Peyer's patch (tissue), 4 donors: ENCODE data around the gene HES7. TPM values are rescaled to one million over a fixed set of nuclear protein-coding genes. Genes with fewer than 3 reads are reported as not detected.

ENCODE experiments used
- DNase-seq, 3 donors: peaks; one replicate each; pipeline ENCODE4 v3.0.0-alpha.2; 2017 to 2019
- H3K27ac ChIP-seq, 4 donors: fragments of 200-600 bp; sonication (generic); one replicate each; pipeline ENCODE4 v1.5.1; 2016 to 2019
- H3K27me3 ChIP-seq, 2 donors: fragments of 200-600 bp; sonication (generic); one replicate each; pipeline ENCODE4 v1.5.1; 2019
- H3K36me3 ChIP-seq, 3 donors: fragments of 200-600 bp; sonication (generic); one replicate each; pipeline ENCODE4 v1.5.1; 2016 to 2019
- H3K4me1 ChIP-seq, 4 donors: fragments of 200-600 bp; sonication (generic); one replicate each; pipeline ENCODE4 v1.5.1; 2016 to 2019
- H3K4me3 ChIP-seq, 4 donors: fragments of 200-600 bp; sonication (generic); 1 replicate in 3 of 4; 2 replicates in 1 of 4; pipeline ENCODE4 v1.5.1; 2016 to 2019; ENCODE audit warnings: mild to moderate bottlenecking in 1 of 4
- H3K9me3 ChIP-seq, 4 donors: fragments of 200-600 bp; sonication (generic); one replicate each; pipeline ENCODE4 v1.5.1; 2016 to 2019; ENCODE audit warnings: mild to moderate bottlenecking in 1 of 4
- POLR2A ChIP-seq, 2 donors: fragments of 450-650 bp; IDR thresholded peaks; one replicate each; pipeline ENCODE4 v1.5.1; 2017; ENCODE audit warnings: antibody characterized with exemption in 2 of 2, mild to moderate bottlenecking in 2 of 2, moderate library complexity in 2 of 2
- total RNA-seq, 4 donors: library from RNA; depleted of rRNA; stranded (reverse); fragments of >200 nt; gene quantifications; one replicate each; pipeline ENCODE4 v1.1.0, GENCODE V29; 2016
- TF ChIP-seq, protein P1 (sequence below), 6 experiments: fragments of 450-650 bp in 4 of 6; fragments of 200-600 bp in 2 of 6; sonication (generic) in 1 of 6; IDR thresholded peaks; one replicate each; pipeline ENCODE4 v1.5.1; 2017 to 2019; ENCODE audit warnings: antibody characterized with exemption in 6 of 6, mild to moderate bottlenecking in 3 of 6, moderate library complexity in 1 of 6

HES7 gene
- total RNA-seq, 4 donors from 2014 or later = not detected

DNA sequence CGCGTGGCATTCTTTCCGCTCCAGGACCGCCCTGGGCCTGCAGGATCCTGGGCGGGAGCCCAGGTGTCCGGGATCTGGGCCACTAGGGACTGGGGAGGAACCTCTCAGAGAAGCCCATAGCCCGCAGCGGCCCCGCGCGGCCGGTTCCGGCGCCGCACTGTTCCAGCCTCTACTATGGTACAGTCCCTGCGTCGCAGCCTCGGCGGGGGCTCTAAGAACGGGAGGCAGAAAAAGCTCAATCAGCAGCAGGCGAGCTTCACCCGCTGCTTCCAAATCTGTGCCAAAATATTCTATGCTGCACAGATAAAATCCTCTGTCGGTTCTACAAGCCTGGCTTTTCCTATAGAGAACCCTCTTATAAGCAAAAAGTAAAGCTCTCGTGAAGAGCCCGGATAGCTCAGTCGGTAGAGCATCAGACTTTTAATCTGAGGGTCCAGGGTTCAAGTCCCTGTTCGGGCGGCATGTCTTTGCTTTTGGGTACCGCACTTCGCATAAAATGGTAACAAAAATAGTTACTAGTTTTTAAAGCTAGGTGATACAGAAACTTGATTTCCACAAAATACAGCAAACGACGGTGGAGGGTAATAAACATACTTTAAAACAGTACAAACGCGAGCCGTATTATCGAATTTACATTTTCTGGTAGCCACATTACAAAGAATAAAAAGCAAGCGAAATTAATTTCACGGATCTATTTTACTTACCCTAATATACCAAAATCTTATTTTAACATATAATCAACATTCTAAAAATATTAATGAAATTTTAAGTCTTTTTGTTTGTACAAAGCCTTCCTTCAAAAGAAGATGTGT lies 4.9 kb downstream of the HES7 start:
- Histone ChIP-seq H3K36me3 (no peaks in the 10 kb centered on the region), H3K27me3 (peaks cover 0 to 47% of the 10 kb centered on the region in 2 donors), H3K27ac (peak overlapping the region; percentile 59 to 84 (median 78)), H3K9me3 (no peaks in the 10 kb centered on the region), H3K4me1 (peaks cover 3 to 58% (median 47%) of the 10 kb centered on the region in 4 donors), H3K4me3 (peak overlapping the region; percentile 43 to 60 (median 56))
- no peak for TF ChIP-seq POLR2A (IDR thresholded peaks at IDR 0.05)
- TF ChIP-seq, protein P1, sequence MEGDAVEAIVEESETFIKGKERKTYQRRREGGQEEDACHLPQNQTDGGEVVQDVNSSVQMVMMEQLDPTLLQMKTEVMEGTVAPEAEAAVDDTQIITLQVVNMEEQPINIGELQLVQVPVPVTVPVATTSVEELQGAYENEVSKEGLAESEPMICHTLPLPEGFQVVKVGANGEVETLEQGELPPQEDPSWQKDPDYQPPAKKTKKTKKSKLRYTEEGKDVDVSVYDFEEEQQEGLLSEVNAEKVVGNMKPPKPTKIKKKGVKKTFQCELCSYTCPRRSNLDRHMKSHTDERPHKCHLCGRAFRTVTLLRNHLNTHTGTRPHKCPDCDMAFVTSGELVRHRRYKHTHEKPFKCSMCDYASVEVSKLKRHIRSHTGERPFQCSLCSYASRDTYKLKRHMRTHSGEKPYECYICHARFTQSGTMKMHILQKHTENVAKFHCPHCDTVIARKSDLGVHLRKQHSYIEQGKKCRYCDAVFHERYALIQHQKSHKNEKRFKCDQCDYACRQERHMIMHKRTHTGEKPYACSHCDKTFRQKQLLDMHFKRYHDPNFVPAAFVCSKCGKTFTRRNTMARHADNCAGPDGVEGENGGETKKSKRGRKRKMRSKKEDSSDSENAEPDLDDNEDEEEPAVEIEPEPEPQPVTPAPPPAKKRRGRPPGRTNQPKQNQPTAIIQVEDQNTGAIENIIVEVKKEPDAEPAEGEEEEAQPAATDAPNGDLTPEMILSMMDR (IDR thresholded peaks at IDR 0.05) = peak; percentile 70 to 85 (median 80)
- peak; percentile 86 to 95 (median 90) for DNase-seq

DNA sequence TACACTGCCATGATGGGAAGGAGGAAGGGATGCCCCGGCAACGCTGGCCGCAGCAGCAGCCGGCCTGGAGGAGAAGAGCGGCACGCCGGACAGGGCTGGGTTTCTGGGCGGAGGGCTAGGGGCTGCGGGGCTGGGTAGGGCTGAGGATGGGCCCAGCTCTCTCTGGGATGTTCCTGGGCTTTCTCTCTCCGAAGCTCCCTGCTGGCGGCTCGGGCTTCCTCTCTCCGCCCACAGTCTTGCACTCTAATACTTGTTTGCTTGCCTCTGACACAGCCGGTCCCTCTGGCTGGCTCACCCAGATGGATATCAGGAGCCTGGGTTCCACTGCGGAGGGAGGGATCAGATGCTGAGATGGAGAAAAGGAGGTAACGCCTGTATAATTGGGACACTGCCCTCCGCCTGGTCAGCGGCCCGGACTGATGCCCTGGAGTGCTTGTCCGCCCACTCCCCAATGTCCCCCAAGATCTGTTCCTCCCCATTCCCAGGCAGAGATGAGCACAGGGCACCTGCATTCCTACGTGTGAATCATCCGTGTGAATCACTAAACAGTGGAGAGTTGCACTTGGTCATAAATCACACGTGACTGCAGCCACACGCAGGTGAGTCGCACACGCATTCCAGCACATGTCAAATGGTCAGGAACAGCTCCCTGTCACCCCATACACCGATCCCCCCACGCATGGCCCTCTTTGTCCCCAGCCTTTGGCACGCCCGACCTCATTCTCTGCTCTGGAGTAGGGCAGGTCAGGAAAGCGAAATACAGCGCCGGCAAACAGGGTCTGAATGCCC lies 5.7 kb downstream of the HES7 start, which contains the start of gene ALOXE3:
Gene ALOXE3 (minus strand): TSS at position 535 of the 789 bp plus-strand sequence. CDS start 524 bp downstream, at position 11.
- DNase-seq = peak in 2 of 3 donors; percentile 71 to 80
- Histone ChIP-seq H3K4me1 (peaks cover 0 to 50% (median 39%) of the 10 kb centered on the region in 4 donors), H3K27ac (peak within 1 kb of the TSS; percentile 59 to 84 (median 78)), H3K4me3 (peak within 1 kb of the TSS; percentile 43 to 60 (median 56)), H3K36me3 (no peaks in the 10 kb centered on the region), H3K9me3 (no peaks in the 10 kb centered on the region), H3K27me3 (peaks cover 0 to 40% of the 10 kb centered on the region in 2 donors)
- peak in 1 of 2 donors; percentile 39 for TF ChIP-seq POLR2A (IDR thresholded peaks at IDR 0.05)
- TF ChIP-seq, protein P1 (IDR thresholded peaks at IDR 0.05) = no peak

DNA sequence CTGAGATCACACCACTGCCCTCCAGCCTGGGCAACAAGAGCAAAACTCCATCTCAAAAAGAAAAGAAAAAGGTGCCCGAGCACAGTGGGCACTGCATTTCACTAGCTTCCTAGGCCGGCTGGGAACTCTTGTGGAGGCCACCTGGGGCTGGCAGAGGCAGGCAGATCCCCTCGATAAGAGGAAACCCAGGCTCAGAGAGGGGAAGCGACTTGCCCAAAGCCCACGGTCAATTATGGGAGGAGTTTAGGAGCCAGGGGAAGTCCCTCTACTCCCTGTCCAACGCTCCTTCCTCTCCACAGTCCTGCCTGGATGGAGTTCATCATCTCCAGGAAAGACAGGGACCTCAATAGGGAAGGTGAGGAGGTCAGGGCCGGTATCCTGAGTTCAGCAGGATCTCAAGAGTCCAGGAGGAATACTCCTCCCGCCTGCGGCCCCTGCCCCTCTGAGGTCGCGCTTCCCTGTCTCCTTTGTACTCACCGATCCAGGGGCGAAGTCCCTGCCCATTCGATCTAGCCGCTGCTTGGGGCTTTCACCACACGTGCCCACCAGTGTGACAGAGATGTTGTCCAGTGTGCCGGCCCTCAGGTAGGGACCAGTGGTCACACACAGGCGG lies 6.4 kb downstream of the HES7 start:
- Histone ChIP-seq H3K27me3 (peaks cover 0 to 35% of the 10 kb centered on the region in 2 donors), H3K4me1 (peaks cover 0 to 43% (median 32%) of the 10 kb centered on the region in 4 donors), H3K4me3 (peak overlapping the region; percentile 43 to 60 (median 56)), H3K36me3 (no peaks in the 10 kb centered on the region), H3K27ac (peak overlapping the region in 2 of 4 donors; percentile 25 to 84), H3K9me3 (no peaks in the 10 kb centered on the region)
- no peak for DNase-seq
- TF ChIP-seq POLR2A (IDR thresholded peaks at IDR 0.05) = no peak
- TF ChIP-seq, protein P1 (IDR thresholded peaks at IDR 0.05) = no peak

DNA sequence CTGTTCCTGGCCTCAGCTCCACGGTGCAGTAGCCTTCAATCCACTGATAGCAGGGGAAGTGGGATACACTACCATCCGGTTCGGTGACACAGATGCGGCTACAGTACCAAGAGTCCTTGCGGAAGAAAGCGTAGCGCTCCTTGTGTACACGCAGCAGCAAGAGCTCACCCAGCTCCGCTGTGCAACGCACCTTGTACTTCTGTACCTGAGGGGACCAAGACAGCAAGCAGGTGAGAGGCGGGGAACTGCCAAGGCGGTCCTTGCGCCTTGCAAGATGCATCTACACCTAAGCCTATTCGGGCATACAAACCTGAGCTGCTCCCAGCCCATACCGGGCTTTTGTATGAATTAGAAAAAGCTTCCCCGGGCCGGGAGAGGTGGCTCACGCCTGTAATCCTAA lies 7.1 kb downstream of the HES7 start:
- no peak overlapping the region for H3K27ac ChIP-seq
- no peak for DNase-seq
- TF ChIP-seq POLR2A (IDR thresholded peaks at IDR 0.05) = no peak
- TF ChIP-seq, protein P1 (IDR thresholded peaks at IDR 0.05) = no peak
- H3K4me1 ChIP-seq = peaks cover 0 to 36% (median 26%) of the 10 kb centered on the region in 4 donors
- H3K27me3 ChIP-seq = peaks cover 0 to 35% of the 10 kb centered on the region in 2 donors
- no peaks in the 10 kb centered on the region for H3K36me3 ChIP-seq
- H3K9me3 ChIP-seq = no peaks in the 10 kb centered on the region
- no peak overlapping the region for H3K4me3 ChIP-seq

DNA sequence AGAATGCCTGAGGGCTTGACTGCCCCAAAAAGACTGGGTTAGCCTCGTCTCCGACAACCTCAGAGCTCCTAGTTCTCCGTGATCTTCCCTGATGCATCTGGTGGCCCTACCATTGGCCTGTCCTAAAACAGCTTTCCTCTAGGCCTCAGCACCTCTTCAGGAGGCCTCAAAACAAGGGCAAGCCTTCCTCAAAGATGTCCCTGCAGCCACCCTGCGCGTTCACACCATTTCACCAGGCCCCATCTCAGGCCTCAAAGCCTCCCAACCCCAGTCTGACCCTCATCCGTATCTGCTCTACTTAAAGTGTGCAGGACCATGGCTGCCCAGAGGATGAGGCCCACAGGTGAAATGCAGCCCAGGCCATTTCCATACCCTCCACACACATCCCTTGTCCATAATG lies 13.0 kb downstream of the HES7 start:
- peaks cover 0 to 18% of the 10 kb centered on the region in 2 donors for H3K27me3 ChIP-seq
- H3K4me1 ChIP-seq = peaks cover 0 to 9% (median 4%) of the 10 kb centered on the region in 4 donors
- TF ChIP-seq POLR2A (IDR thresholded peaks at IDR 0.05) = no peak
- TF ChIP-seq, protein P1 (IDR thresholded peaks at IDR 0.05) = no peak
- DNase-seq = no peak
- no peaks in the 10 kb centered on the region for H3K9me3 ChIP-seq
- H3K27ac ChIP-seq = no peak overlapping the region
- H3K36me3 ChIP-seq = no peaks in the 10 kb centered on the region
- no peak overlapping the region for H3K4me3 ChIP-seq
